Ammon's horn (tissue), 1 donor: ENCODE results near the gene AOX1.
"Not testable (repeated sequence)": the region's sequence is repeated elsewhere in the genome, so short reads cannot be mapped to it uniquely, and the experiment has no call there.

Experiments
- DNase-seq: peaks from one replicate; pipeline ENCODE4 v3.0.0-alpha.2; 2016; ENCODE audit warnings: low spot score

Gene AOX1

DNA sequence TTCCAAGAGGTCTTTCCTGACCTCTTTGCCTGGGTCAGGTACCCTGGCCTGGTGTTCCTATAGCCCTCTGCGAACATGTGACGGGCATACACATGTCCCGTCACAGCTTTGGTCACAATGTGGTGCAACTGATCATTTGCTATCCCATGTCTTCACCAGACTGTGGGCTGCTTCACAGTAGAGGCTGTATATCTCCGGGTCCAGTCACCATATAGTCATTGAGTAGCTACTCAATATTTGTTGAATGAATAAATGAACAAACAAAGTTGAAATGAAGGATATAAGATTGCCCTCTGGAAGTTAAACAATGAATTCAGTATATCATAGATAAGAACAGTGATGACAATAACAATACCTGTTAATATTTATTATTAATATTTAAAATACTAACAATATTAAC, 16.8 kb downstream of the AOX1 start:
- no peak for DNase-seq

DNA sequence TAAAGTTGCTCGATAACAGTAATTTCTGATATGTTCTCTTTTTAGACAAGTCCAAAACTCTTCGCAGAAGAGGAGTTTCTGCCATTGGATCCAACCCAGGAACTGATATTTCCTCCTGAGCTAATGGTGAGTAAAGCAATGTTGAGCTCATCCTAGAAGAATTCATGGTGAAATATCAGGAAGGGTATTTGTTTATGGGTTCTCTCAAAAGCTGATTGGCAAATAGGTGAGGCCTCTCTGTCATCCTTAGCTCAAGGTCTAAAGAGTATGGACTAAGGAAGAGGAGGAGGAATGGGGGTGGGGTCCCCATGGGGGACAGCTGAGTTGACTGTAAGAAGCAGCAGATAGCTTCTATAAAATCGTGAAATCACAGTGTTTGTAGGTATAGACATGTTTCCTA, 18.2 kb downstream of the AOX1 start:
- no peak for DNase-seq

- DNase-seq, result no peak
Measured at GRCh38 chr2:200604571-200605255, 18.9 kb downstream of the AOX1 start.

DNA sequence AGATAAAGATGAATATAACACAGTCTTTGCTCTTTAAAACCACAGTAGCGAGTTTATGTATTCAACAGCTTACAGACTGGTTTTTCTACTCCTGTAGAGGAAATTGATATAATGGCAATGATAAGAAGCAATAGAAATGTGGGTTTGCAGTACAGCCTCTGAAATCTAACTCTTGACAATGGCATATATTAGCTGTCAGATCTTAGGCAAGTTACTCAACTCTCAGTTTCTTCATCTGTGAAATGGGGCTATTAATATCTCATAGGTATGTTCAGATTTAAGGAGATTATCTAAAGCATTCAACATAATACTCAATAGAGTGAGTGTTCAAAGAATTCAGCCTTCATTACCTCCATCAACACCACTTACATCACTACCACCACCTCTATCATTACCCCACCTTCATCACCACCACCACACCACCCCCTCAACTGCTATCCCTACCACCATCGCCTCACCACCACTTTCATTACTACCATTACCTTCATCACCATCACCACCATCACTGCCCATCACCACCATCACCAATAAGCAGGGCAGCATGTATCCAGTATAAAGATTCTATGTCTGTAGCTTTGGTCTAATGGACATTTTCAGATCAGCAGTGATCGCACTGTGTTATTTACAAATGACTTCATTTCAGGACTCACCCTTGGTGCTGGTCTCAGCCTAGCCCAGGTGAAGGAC, 22.7 kb downstream of the AOX1 start:
- DNase-seq, result no peak

GRCh38 chr2:200609028-200609614, 23.3 kb downstream of the AOX1 start:
- DNase-seq, result no peak

DNA sequence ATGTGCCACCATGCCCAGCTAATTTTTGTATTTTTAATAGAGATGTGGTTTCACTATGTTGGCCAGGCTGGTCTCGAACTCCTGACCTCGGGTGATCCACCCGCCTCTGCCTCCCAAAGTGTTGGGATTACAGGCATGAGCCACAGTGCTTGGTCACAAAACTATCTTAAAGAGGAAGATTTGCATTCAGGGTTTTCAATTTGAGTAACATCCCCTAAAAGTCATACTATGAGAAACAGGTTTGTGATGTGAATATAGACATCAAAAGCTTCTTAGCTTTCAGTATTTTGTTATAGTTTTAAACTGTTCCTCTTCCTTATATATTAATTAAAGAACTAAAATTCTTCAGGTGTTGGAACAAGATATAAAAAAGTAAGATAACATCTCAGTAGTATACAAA, 24.4 kb downstream of the AOX1 start:
- not testable (repeated sequence) for DNase-seq

GRCh38 chr2:200613692-200614091, 27.9 kb downstream of the AOX1 start:
- DNase-seq, result no peak

GRCh38 chr2:200614249-200614648, 28.4 kb downstream of the AOX1 start:
- no peak for DNase-seq

DNA sequence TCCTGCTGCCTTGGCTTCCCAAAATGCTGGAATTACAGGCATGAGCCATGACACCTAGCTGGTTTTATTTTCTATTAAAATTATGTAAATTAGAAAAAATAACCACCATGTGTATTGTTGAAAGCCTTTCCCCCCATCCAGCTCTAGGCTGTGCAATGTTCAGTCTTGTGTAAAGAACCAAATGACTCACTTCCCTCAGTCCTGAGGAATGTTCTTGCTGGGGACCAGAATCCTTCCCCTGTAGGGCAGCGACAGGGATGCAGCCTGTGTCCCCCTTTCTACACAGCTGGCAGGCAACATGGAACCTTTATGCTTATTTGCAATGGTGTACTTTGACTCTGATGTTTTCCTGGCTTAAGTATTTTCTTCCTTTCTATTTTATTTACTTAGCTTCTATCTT, 29.4 kb downstream of the AOX1 start:
- no peak for DNase-seq

- DNase-seq, result peak; percentile 18
Measured at GRCh38 chr2:200616193-200616592, 30.4 kb downstream of the AOX1 start.

- DNase-seq, result no peak
Measured at GRCh38 chr2:200616656-200617055, 30.8 kb downstream of the AOX1 start.

DNA sequence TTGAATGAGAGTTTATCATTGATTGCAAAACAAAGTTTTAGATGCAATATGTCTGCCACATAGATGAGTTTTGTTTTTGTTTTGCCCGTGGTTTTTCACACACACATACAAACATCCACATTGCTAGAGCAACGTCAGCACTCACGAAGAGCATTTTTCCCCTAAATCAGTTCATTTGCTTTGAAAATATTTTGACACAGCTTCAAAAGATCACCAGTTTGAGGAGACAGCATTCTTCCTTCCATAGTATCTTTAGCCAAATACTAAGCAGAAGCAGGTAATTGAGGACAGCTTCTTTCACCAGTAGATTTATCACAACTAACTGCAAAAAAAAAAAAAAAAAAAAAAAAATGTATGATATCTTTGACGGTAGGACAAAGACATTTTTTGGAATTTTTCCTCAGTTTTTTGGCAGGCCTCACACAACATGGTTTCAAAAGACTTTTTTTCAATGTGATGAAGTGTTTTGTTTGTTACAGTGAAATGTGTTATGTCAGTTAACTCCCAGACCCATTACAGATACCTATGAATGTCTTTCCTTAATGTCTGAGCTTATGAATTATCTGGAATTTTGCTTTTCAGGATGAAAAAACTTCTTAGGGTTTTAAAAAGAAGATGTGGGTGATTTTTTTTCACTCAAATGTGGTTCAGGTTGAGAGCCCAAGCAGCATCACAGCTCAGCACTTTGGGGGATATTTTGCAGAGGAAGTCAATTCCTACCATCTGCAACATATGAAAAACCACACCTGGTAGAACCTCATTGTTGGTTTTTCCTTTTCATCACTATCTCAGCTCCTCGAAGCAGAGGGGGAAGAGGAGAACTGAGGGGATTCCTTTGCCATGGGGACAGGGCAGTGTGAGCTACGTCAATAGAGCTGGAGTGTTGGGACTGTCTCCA, 31.6 kb downstream of the AOX1 start:
- no peak for DNase-seq

- DNase-seq, result no peak
Measured at GRCh38 chr2:200618054-200618419, 32.2 kb downstream of the AOX1 start.

GRCh38 chr2:200618590-200619021, 32.8 kb downstream of the AOX1 start:
- DNase-seq, result peak; percentile 53

GRCh38 chr2:200619279-200619678, 33.5 kb downstream of the AOX1 start:
- DNase-seq, result no peak

GRCh38 chr2:200620606-200621390, 35.0 kb downstream of the AOX1 start:
- DNase-seq, result no peak

DNA sequence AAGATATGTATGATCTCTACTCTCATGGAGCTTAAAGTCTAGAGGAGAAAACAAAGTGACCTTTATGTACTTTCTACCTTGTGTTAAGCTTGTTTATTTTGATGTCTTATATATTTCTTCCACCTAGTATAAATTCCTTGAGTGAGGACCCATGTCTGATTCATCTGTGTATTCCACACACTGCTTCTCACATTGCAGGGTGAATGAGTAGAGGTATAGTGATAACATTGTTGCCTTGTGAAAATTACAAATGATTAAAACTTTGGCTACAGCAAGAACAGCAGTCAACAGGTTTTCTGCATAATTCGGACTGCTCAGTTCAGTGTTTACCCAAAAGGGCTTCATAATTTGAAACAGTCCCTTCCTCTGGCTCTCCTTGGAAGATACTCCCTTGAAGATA, 36.3 kb downstream of the AOX1 start:
- DNase-seq, result no peak

DNA sequence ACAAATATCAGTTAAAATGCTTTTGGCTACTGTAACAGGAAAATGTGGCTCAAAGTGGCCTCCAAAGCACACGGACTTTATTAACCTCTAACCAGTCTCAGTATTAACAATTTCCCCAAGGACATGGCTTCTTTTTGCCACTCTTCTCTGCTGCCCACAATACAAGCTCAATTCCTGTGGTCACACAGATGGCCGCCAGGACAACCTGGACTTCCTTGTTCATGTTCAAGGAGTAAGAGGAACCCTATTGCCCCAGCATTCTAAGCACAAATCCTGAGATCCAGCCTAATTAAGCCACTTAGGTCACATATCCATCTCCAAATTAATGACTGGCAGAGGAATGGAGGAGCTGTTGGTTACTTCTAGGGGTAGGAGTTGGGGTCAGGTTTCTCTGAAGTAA, 38.2 kb downstream of the AOX1 start:
- DNase-seq, result no peak

DNA sequence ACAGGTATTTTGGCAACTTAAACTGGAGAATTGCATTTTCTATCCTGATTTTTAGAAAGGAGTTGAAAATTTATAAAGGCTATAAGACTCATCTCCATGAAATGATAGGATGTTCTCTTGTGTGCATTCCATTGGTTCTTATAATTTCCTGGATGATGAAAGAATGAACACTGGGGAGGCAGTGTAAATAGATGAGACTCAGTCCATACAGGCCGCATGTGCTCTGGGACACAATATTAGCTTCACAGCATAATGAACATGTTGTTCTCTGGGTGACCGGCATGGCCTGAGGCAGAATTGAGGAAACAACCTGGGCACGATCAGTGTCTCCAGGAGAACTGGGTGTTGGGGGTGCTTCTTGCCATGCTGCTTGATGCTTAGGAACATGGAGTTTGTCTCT, 38.8 kb downstream of the AOX1 start:
- no peak for DNase-seq

GRCh38 chr2:200625282-200625681, 39.5 kb downstream of the AOX1 start:
- no peak for DNase-seq

- no peak for DNase-seq
Measured at GRCh38 chr2:200625958-200626363, 40.1 kb downstream of the AOX1 start.
